GM12878 (cell line): ENCODE results near the gene PHLDB3. TPM values are rescaled to one million over a fixed set of nuclear protein-coding genes. Genes with fewer than 3 reads are reported as not detected.

Experiments used
- ASH2L ChIP-seq: fragments of 300-600, 200-600 bp; sonication (generic); IDR thresholded peaks from 2 replicates; pipeline ENCODE4 v1.6.1; 2017; ENCODE audit warnings: low read depth, mild to moderate bottlenecking, borderline replicate concordance
- BHLHE40 ChIP-seq, 2 experiments: fragments of 450-650 bp in 1 of 2; IDR thresholded peaks; 2 replicates each; pipeline ENCODE4 v1.6.1; 2011 to 2017; ENCODE audit warnings: low read depth in 2 of 2, borderline replicate concordance in 1 of 2, improper control_type of control experiment in 1 of 2, low read length in 1 of 2, mild to moderate bottlenecking in 1 of 2
- CBX5 ChIP-seq: sonication (generic); IDR thresholded peaks from 2 replicates; pipeline ENCODE4 v1.6.1; 2016; ENCODE audit warnings: low read depth, moderate library complexity, mild to moderate bottlenecking, inconsistent platforms
- DPF2 ChIP-seq: fragments of 450-650 bp; IDR thresholded peaks from 2 replicates; pipeline ENCODE4 v1.6.1; 2017; ENCODE audit warnings: mild to moderate bottlenecking
- E2F8 ChIP-seq: fragments of 450-650 bp; IDR thresholded peaks from 2 replicates; pipeline ENCODE4 v1.6.1; 2018; ENCODE audit warnings: mild to moderate bottlenecking, low read depth, moderate library complexity; ENCODE audit not compliant: partially characterized antibody
- ESRRA ChIP-seq: IDR thresholded peaks from 2 replicates; pipeline ENCODE4 v1.6.1; 2012; ENCODE audit warnings: mild to moderate bottlenecking, low read length, improper control_type of control experiment
- FOXM1 ChIP-seq: IDR thresholded peaks from 2 replicates; pipeline ENCODE4 v1.6.1; 2012; ENCODE audit warnings: low read depth, mild to moderate bottlenecking, inconsistent platforms, low read length, moderate library complexity
- IKZF2 ChIP-seq, 2 experiments: fragments of 450-650 bp; IDR thresholded peaks; 2 replicates each; pipeline ENCODE4 v1.6.1; 2017; ENCODE audit warnings: mild to moderate bottlenecking in 2 of 2, moderate library complexity in 2 of 2
- JUNB ChIP-seq: IDR thresholded peaks from 2 replicates; pipeline ENCODE4 v1.6.1; 2016; ENCODE audit warnings: antibody characterized with exemption, mild to moderate bottlenecking
- MLLT1 ChIP-seq: fragments of 450-650 bp; IDR thresholded peaks from 2 replicates; pipeline ENCODE4 v1.6.1; 2016; ENCODE audit warnings: mild to moderate bottlenecking
- NFXL1 ChIP-seq: fragments of 450-650 bp; IDR thresholded peaks from 2 replicates; pipeline ENCODE4 v1.6.1; 2017; ENCODE audit warnings: antibody characterized with exemption, mild to moderate bottlenecking, borderline replicate concordance
- NFYA ChIP-seq: IDR thresholded peaks from 2 replicates; pipeline ENCODE4 v1.6.1; 2011; ENCODE audit warnings: low read depth, mild to moderate bottlenecking, low read length, improper control_type of control experiment, borderline replicate concordance
- NR2F1 ChIP-seq: fragments of 450-650 bp; conservative IDR thresholded peaks from 2 replicates; pipeline ENCODE4 v1.6.1; 2017; ENCODE audit warnings: mild to moderate bottlenecking
- PBX3 ChIP-seq: IDR thresholded peaks from 2 replicates; pipeline ENCODE4 v1.6.1; 2011; ENCODE audit warnings: mild to moderate bottlenecking, low read depth, low read length, moderate library complexity; ENCODE audit not compliant: insufficient replicate concordance
- PML ChIP-seq: IDR thresholded peaks from 2 replicates; pipeline ENCODE4 v1.6.1; 2012; ENCODE audit warnings: low read length, inconsistent platforms
- RELB ChIP-seq: fragments of 450-650 bp; IDR thresholded peaks from 2 replicates; pipeline ENCODE4 v1.6.1; 2017; ENCODE audit warnings: low read depth, mild to moderate bottlenecking, moderate library complexity
- RUNX3 ChIP-seq: IDR thresholded peaks from 2 replicates; pipeline ENCODE4 v1.6.1; 2012; ENCODE audit warnings: low read length, inconsistent platforms
- SMAD5 ChIP-seq: IDR thresholded peaks from 2 replicates; pipeline ENCODE4 v1.6.1; 2016; ENCODE audit warnings: antibody characterized with exemption, low read depth
- SMARCA5 ChIP-seq: fragments of 450-650 bp; IDR thresholded peaks from 2 replicates; pipeline ENCODE4 v1.6.1; 2017; ENCODE audit warnings: mild to moderate bottlenecking
- USF2 ChIP-seq: IDR thresholded peaks from 2 replicates; pipeline ENCODE4 v1.6.1; 2011; ENCODE audit warnings: low read depth, low read length, improper control_type of control experiment, borderline replicate concordance
- WRNIP1 ChIP-seq: IDR thresholded peaks from 2 replicates; pipeline ENCODE4 v1.6.1; 2011; ENCODE audit warnings: low read depth, low read length, improper control_type of control experiment, borderline replicate concordance
- ZNF207 ChIP-seq: fragments of 450-650 bp; IDR thresholded peaks from 2 replicates; pipeline ENCODE4 v1.6.1; 2014; ENCODE audit warnings: antibody characterized with exemption, mild to moderate bottlenecking, borderline replicate concordance
- polyA plus RNA-seq, 11 experiments: library from polyadenylated mRNA; depleted of rRNA in 4 of 11; unstranded in 6 of 11; stranded (reverse) in 5 of 11; fragments of >200 nt; fragmentation: Nextera tagmentation in 4 of 11; fragmentation: Illumina TruSeq in 1 of 11; extraction: Ambion mirVana in 4 of 11; extraction: Trizol in 1 of 11; gene quantifications; 1 replicate in 1 of 11; 2 replicates in 10 of 11; pipeline versions ENCODE4 v1.2.1 to v1.2.3, GENCODE V29; 2011 to 2016; ENCODE audit warnings: inconsistent platforms in 2 of 11, missing spikeins in 2 of 11, low read depth in 1 of 11
- total RNA-seq, 4 experiments: library from RNA; depleted of rRNA in 3 of 4; stranded (reverse); fragments of >200 nt in 3 of 4; fragmentation: Illumina TruSeq in 1 of 4; extraction: Trizol in 1 of 4; gene quantifications; 2 replicates each; pipeline versions ENCODE4 v1.2.1 to v1.2.3, GENCODE V29; 2013 to 2021

PHLDB3 gene
- total and polyA plus RNA-seq, 10 of the 15 experiments (the other 5 are each of a cell fraction or from before 2014, with no cell fraction given), result 0.13 to 13.0 (median 5.5) TPM

GRCh38 chr19:43532962-43533545 is 28.5 kb upstream of the PHLDB3 start, which contains the start of gene ZNF575 (continued):
- TF ChIP-seq ZNF207 (peak; percentile 76; the same call in 1 of the 2 replicates), USF2 (no peak), ESRRA (no peak), IKZF2 (IDR thresholded peaks at IDR 0.05) (peak in 1 of 2 experiments; percentile 8; a peak in 1 of 4 replicates), JUNB (no peak), DPF2 (0 out of 2 replicates have a peak, but pooled peaks have one; percentile 60), SMAD5 (peak; percentile 40; the same call in 1 of the 2 replicates), RUNX3 (peak; percentile 29; the same call in 1 of the 2 replicates), E2F8 (peak; percentile 37), FOXM1 (no peak), RELB (peak; percentile 77), NR2F1 (no peak; the same call in 1 of the 2 replicates), ASH2L (0 out of 2 replicates have a peak, but pooled peaks have one; percentile 20), CBX5 (no peak), NFXL1 (no peak), NFYA (no peak), MLLT1 (peak; percentile 76), BHLHE40 (IDR thresholded peaks at IDR 0.05; ENCODE audit: borderline replicate concordance in 1 of 2, low read depth in 2 of 2, low read length in 1 of 2) (peak; percentile 30 to 49; a peak in 1 of 4 replicates), SMARCA5 (no peak), PBX3 (no peak), WRNIP1 (no peak), PML (peak; percentile 79; the same call in 1 of the 2 replicates)
